Activated CD4-positive, alpha-beta T cell treated with anti-CD3 and anti-CD28 coated beads, Interleukin-2, amount 50 U/mL, for 48 hours (primary cell): ENCODE measurements around the gene COL26A1.

ENCODE experiments used
- DNase-seq, 2 experiments: peaks; one replicate each; pipeline ENCODE4 v3.0.0-alpha.2; 2020

The COL26A1 gene

GRCh38 chr7:101373812-101374614 lies 11.3 kb downstream of the COL26A1 start:
- no peak for DNase-seq

GRCh38 chr7:101374990-101375389 lies 12.3 kb downstream of the COL26A1 start:
- DNase-seq: no peak

GRCh38 chr7:101376601-101377000 lies 13.9 kb downstream of the COL26A1 start:
- no peak for DNase-seq

- DNase-seq: no peak
Observed at GRCh38 chr7:101377189-101377736, 14.6 kb downstream of the COL26A1 start.

GRCh38 chr7:101378751-101379174 lies 16.1 kb downstream of the COL26A1 start:
- no peak for DNase-seq

GRCh38 chr7:101379302-101379701 lies 16.6 kb downstream of the COL26A1 start:
- no peak for DNase-seq

GRCh38 chr7:101381549-101382111 lies 19.0 kb downstream of the COL26A1 start:
- no peak for DNase-seq

GRCh38 chr7:101382937-101383336 lies 20.3 kb downstream of the COL26A1 start:
- DNase-seq: no peak

- no peak for DNase-seq
Observed at GRCh38 chr7:101386177-101386557, 23.5 kb downstream of the COL26A1 start.

GRCh38 chr7:101386558-101387231 lies 24.0 kb downstream of the COL26A1 start:
- no peak for DNase-seq

GRCh38 chr7:101390901-101391301 lies 28.2 kb downstream of the COL26A1 start:
- DNase-seq: peak; percentile 23 to 29

- no peak for DNase-seq
Observed at GRCh38 chr7:101391991-101392390, 29.3 kb downstream of the COL26A1 start.

GRCh38 chr7:101393865-101394264 lies 31.2 kb downstream of the COL26A1 start:
- DNase-seq: no peak

- no peak for DNase-seq
Observed at GRCh38 chr7:101395376-101395775, 32.7 kb downstream of the COL26A1 start.

- DNase-seq: no peak
Observed at GRCh38 chr7:101397243-101397642, 34.6 kb downstream of the COL26A1 start.

- no peak for DNase-seq
Observed at GRCh38 chr7:101397770-101398324, 35.2 kb downstream of the COL26A1 start.

- no peak for DNase-seq
Observed at GRCh38 chr7:101398396-101399289, 36.0 kb downstream of the COL26A1 start.

- no peak for DNase-seq
Observed at GRCh38 chr7:101399759-101400158, 37.1 kb downstream of the COL26A1 start.

GRCh38 chr7:101400751-101401150 lies 38.1 kb downstream of the COL26A1 start:
- DNase-seq: no peak

GRCh38 chr7:101401390-101402080 lies 38.9 kb downstream of the COL26A1 start:
- DNase-seq: no peak

- no peak for DNase-seq
Observed at GRCh38 chr7:101402081-101402779, 39.6 kb downstream of the COL26A1 start.
